Measurements from ENCODE around the gene RAP1GAP.
"Not testable (repeated sequence)": the region's sequence is repeated elsewhere in the genome, so short reads cannot be mapped to it uniquely, and the experiment has no call there.

RAP1GAP gene

DNA sequence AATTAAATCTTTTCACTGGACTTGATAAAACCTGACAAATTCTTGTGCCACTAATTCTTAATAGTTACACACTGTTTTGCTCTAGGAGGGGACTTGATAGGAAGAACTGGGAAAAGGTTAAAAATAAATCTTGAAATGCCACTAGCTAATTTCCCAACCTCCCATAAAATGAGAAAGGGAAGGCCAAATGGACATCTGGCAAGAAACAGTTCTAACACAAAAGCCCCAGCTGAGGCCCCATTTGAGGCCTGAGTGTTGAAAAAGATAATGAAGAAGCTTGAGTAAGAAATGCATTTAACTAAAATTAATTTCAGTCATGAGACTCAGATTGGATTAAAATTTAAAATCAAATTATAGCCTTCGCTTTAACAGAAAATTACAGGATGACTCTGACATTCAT is 11.2 kb upstream of the RAP1GAP start:
- no peak for DNase-seq

GRCh38 chr1:21677168-21677567 is 8.0 kb upstream of the RAP1GAP start:
- DNase-seq, result no peak

DNA sequence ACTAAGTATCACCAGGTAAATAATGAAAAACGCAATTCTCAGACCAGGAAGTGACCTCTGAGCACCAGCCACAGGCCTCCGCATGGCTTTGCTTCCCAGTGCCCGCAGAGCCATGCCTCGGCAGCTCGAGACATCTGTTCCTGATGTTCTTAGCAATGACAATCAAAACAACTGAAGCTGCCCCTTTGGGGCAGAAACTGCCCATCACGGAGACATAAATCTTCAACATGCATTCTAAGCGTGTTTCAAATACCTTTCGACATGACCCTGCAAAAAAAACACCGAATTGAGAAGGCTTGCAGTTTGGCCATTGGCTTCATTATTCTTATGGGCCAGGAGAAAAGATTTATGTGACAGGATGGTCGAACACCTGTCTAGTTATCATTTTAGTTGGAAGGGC is 5.8 kb upstream of the RAP1GAP start:
- no peak for DNase-seq

DNA sequence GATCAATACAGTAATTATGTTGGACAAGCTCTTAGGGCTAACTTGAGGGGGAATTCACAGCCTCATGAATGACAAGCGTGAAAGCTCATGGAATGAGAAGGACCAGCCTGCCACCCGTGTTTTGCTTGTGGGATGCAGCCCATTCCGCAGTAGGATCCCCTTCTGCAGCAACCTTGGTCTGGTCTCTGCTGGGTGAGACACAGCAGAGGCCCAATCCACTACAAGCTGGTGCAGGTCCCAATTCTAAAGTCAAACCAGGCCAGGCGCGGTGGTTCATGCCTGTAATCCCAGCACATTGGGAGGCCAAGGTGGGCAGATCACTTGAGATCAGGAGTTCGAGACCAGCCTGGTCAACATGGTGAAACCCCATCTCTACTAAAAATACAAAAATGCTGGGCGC is 4.7 kb upstream of the RAP1GAP start:
- DNase-seq, result not testable (repeated sequence)

DNA sequence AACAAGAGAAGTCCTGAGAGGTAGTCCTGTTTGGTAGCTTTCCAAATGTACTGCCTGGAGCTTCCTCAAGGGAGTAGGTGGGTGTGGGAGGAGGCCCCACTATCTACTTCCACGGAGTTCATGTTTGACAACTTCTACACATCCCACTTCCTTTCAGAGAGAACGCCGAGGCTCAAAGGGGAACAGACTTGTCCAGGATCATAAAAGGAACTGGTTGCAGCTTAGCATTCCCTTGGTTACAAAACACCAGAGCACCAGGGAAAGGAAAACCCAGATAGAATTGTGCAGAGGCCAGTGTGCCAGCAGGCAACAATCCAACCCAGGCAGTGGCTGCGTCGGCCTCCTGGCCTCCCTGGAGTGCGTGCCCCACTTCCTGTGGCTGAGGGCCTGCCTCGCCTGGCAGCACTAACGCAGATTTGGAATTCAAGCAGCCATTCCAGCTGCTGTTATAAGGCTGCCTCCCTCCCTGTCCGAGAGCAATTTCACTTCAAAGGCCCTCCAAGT is 4.2 kb upstream of the RAP1GAP start:
- DNase-seq, result peak in 20 of 56 donors; percentile 23 to 64 (median 41)

DNA sequence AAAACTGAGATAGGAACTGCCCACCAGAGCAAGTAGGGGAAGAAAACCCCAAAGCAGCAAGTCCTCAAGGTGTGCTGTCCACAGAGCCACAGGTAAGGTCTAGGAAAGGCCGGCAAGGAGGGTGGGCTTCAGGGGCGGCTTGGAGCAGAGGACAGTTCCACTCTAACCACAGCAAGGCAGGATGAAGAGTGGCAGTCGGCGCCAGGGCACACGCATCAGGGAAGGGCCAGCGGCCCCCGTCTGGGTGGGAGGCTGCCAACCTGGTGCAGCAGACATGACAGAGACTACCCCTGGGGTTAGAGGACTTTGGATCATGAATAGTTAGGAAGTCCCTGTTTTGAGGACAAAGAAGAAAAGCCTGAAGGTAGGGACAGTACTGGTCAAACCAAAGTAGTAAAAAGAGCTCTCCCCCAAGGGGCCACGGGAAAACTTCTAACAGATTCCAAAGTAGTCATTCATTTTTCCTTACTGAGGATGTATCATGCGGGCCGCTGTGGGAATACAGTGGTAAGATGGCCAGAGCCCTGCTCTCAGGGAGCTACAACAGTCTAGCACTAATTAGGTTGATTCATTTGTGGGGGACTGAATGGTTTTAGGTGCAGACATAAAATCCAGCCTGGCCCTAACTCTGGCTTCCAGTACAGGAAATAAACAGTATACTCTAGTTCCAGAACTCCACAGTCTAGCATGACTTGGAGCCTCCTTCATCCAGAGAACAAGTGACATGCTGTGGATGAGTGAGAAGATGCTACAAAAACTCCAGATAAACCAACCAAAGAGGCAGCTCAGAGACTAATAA is 3.5 kb upstream of the RAP1GAP start:
- no peak for DNase-seq

DNA sequence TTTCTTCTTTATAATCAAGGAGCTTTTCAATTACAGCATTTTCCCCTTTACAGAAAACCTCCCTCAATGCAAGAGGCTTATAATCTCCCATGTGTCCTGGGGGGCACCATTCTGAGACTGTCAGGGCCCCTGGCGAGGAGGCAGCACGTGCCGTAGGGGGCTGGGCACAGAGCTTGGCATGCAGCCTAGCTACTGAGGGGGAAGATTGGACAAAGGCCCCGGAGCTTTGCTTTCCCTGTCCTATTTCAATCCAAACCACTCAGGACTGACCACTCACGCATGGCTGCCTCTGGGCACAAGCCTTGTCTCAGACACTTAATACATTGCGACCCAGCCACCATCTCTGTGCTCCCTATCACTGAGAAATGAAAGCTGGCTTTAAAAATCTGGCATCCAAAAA is 2.8 kb upstream of the RAP1GAP start:
- DNase-seq, result peak in 10 of 56 donors; percentile 35 to 61 (median 42)

DNA sequence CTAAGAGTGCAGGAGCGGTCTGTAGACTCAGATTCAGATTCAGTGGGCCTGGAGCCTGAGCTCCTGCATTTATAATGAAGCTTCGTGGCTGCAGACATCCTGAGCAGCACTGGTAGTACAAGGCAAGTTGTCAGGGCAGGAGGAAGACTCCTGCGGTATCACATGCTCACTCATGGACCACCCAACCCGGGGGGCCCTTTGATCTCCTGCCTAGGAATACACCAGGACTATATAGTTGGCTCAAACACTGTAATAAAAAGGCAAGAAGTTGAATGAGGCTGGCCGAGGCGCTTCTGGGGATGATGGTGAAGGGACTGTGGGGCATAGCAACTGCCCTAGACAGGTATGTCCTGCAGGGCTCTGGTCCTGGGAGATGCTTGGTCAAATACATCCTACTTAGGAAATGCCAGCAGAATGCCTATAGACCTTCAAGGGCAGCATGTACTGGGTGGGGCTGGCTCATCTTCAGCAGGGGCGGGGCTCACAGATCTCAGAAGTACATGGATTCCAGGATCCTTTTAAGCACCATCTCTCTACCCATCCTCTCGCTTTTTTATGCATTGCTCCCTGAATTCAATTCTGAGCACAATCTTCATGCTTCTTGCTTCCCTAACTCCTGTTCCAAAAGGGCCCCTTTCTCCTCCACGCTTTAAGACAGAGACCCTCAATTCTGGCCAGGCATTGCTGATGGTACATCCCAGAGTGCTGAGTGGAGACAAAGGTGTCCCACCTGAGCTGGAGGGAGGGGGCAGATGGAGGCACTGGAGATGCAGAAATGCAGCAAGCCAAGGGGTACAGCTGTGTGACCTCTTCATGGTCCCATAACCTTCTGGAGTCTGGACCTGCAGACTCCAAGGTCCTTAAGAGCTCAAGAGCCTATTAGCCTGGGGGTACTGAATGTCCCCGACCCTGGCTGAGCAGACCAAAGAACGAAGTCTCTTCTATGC is 2.1 kb upstream of the RAP1GAP start:
- no peak for DNase-seq

DNA sequence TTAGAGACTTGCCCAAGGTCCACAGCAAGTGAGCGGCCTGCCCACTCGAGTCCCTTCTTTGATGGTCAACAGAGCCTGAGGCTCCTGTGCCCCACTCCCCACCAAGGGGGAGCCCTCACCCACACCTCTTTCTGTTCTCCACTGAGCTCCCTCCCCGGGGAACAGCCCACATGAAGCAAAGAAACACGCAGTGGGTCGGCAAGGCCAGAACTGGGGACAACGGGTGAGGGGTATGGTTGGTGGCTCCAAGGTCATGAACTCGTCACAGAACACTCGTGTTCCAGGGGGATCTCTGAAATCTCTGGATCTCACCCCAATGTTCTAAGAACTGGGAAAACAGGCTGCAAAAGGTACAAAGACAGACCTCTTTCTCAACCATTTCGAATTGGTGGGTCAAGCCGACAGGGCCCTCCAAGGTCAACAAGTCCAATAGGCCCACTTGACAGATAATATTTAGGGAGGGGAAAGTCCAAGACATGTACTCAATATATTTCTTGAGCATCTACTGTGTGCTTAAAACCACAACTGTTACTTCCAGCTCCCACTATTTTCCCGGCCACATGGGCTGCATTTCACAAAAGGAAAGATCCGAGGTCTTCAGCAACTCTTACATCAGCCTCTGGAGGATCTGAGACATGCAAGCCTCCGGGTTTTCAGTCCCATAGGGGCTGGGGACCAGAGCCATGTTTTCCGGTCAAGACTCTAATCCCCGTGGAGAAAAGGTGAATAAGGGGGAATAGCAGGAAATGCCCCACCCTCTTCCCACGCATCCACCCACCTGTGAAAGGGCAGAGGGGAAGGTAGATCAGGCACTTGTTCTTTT is 1.1 kb upstream of the RAP1GAP start:
- DNase-seq, result no peak

DNA sequence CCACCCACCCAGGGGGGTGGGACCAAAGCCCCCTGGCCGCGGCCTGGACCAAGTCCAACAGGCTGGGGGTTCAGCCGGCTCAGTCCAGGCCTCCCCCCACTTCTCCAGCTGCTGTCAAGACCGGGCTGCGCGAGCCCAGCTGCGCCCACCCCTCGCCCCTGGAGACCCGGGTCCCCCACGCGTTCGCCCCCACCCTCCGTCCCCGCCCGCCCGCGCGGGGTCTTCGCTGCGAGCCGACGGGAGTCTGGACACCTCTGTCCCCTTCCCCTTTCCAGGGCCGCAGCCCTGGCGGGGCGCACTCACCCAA is 253 bp downstream of the RAP1GAP start:
- DNase-seq, result no peak

- DNase-seq, result no peak
Measured at GRCh38 chr1:21668232-21668950, 766 bp downstream of the RAP1GAP start.

- no peak for DNase-seq
Measured at GRCh38 chr1:21667348-21668231, 1.6 kb downstream of the RAP1GAP start.

DNA sequence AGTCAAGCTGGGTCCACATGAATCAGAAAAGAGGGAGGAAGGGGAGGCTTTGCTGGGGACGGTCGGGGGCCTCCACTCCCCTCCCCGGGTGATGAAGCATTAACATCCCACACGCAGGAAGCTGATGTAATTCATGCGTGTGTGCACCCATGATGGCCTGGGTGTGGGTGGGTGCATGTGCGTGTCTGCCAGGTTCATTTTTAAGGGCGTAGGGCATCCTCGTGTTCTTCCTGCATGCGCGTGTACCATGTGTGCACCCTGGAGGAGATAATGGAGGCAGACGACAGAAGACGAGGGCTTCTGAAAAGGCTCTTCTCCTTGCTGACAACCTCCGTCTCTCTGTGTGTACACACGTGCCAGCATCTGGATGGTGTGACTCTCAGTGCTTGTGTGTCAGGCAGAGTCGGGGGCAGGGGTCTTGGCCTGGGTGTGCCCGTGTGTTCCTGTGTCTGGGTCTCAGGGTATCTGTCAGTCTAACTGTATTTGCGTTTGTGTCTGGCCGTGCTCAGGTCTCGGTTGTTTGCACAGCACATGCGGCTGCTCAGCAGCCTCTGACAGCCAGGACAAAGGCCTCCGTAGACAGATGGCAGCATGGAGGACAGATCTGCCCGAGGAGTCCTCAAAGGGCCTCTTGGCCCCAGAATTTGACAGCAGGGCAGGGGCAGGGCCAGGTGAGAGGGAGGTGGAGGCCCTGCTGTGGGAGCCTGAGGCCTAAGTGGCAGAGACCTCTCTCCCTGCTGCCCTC is 2.4 kb downstream of the RAP1GAP start:
- DNase-seq, result no peak

DNA sequence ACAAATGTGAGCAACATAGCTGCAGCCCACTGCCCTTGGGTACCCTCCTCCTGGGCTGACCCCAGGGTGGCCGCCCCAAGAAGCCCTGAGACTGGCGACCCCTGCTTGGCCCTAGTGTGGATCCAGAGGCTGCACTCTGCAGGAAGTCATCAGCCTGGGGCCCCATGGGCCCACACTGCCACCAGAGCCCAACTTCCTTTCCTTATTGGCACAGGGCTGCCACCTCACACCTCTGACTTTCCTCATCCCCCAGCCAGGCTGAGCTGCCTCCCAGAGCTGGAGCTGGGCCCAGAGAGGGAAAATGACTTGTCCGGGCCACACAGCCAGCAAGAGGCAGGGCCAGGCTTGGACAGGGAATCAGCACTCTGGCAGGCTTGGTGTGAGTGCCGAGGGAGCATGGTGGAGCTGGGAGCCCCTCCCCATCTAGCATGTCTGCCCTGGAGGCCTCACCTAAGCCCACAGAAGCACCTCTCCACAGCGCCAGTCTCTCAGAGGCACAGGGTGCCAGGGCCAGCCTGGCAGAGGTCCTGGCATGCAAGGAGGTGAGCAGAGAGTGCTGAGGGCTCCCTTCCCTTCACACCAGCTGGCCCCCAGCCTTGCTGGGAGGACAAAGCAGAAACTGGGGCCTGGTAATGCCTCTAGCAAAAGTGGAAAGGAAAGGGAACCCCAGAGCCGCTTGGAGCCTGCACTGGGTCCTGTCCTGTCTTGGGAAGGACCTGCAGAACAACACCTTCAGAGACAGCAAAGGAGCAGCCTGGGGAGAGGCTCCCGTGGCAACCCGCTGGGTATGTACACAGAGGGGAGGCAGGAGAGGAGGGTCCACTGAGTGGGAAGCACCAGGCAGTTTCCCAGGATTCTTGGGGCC is 3.2 kb downstream of the RAP1GAP start:
- DNase-seq, result no peak

DNA sequence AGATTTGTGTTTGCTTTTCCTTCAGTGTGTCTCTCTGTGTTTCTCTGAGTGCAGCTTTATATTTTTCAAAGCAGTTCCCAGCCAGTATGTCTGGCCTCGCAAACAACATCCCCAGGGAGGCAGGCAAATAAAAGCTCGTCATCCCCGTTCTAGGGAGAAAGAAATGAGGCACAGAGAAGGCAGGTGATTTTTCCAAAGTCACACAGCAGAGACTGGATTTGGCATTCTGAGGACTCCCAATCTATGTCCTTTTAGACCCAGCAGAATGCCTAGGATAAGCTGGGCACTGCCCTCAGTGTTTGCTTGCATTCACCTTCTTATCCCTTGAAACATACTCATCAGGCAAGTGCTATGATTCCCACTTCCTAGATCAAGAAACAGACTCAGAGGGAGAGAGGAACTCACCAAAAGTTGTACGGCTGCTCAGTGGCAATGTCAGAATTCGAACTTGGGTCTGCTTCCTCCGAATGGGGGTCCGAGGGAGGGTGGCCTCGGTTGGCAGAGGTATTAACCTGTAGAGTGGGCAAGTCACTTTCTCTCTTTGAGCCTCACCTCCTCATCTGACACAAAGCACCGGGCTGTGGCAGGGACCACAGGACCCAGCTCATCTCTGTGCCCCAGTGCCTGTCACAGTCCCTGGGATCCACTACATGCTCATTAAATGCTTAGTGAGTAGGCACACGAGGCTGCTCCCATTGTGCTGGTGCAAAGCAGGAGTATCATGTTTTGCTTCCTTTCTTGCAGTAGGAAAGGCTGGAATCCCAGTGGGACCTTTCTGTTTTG is 4.2 kb downstream of the RAP1GAP start:
- DNase-seq, result no peak

DNA sequence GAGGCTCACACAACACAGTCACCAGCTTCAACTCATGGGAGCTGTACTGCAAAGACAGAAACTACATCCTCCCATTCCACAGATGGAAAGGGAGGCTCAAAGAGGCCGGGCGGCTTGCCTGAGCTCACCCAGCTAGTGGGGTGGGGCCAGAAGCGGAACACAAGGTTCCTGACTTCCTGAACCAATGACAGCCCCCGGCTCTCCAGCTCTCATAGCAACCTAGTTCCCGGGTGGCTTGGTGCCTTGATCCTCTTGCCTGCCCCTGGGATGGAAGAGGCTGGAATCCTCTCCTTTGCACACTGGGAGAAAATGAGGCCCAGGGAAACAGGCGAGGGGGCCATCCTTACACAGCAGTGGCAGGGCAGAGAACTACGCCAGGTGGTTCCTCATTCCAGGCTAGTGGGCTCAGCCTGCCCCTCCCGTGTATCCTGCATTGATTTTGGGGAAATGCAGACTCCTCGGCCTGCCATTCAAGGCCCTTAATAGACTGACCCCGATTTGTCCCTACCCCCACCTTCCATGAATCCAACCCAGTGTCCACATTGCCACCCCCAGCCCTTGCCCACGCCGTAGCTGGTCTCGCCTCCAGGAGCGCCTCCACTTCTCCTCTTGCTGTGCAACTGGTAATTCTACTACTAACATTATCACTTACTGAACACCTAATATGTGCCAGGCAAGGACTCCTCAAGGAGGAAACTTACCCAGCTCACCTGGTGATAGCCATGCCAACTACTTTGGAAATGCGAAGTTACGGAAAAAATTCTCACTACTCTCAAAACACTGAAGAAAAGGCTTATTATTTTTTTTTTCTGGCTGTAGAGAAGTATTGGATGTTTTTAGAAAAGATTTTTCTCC is 5.0 kb downstream of the RAP1GAP start:
- DNase-seq, result no peak

Measured in amygdala (tissue), 56 donors.